GM23248 (cell line): ENCODE results near the gene IPP.

Experiments
- EZH2 ChIP-seq: fragments of 200-600 bp; sonication (generic); IDR thresholded peaks from 2 replicates; pipeline ENCODE4 v1.6.1; 2018; ENCODE audit warnings: antibody characterized with exemption, mild to moderate bottlenecking; ENCODE audit not compliant: insufficient read depth, poor library complexity, severe bottlenecking
- EZH2phosphoT487 ChIP-seq: fragments of 200-600 bp; sonication (generic); IDR thresholded peaks from 2 replicates; pipeline ENCODE4 v1.6.1; 2018; ENCODE audit warnings: antibody characterized with exemption, moderate library complexity, mild to moderate bottlenecking, low read depth; ENCODE audit not compliant: insufficient read depth

GRCh38 chr1:45669859-45670655 lies 80.4 kb downstream of the IPP start:
- TF ChIP-seq EZH2phosphoT487 (no peak), EZH2 (no peak)
